HCT116 (cell line): ENCODE data around the gene MRPL21. TPM values are rescaled to one million over a fixed set of nuclear protein-coding genes. Genes with fewer than 3 reads are reported as not detected.

Experiments used
- ATAC-seq: fragments of 200-7000 bp; cut with Tn5 transposase; 2 replicates; pipeline ENCODE4 v1.9.1; 2020; ENCODE audit warnings: mild to moderate bottlenecking, moderate library complexity
- BruUV-seq: library from RNA; stranded (reverse); fragments of 400-500 nt; replicated peaks from 2 replicates; lab custom pipeline; 2021; lab: Mats Ljungman, UMichigan
- CTCF ChIA-PET: fragments of 300-600 bp; sonication (Branson Sonifier 250); formaldehyde crosslinking; loops from one replicate; lab custom pipeline; 2021; ENCODE audit warnings: antibody characterized with exemption; lab: Charles Lee
- POLR2A ChIA-PET: fragments of 300-600, 350-600 bp; sonication (Branson Sonifier 250); formaldehyde crosslinking; loops from one replicate; lab custom pipeline; 2021; ENCODE audit warnings: antibody characterized with exemption; lab: Charles Lee
- RAD21 ChIA-PET, 2 experiments: fragments of 300-600 bp; sonication (Branson Sonifier 250); formaldehyde crosslinking; loops; one replicate each; lab custom pipeline; 2023; ENCODE audit warnings: low total read pairs in 2 of 2; ENCODE audit not compliant: uncharacterized antibody in 2 of 2, unreplicated experiment in 2 of 2, low non-redundant PET in 1 of 2; lab: Charles Lee
- DNase-seq: peaks from one replicate; pipeline ENCODE4 v3.0.0-alpha.2; 2010; ENCODE audit warnings: low read depth, low spot score
- H2AFZ ChIP-seq: fragments of 200-600 bp; shearing (Covaris generic), sonication (generic); 2 replicates; pipeline ENCODE4 v1.6.1; 2017; ENCODE audit warnings: low read depth, mixed run types, mixed read lengths, antibody characterized with exemption, low read length; ENCODE audit not compliant: poor library complexity, severe bottlenecking
- H3K27ac ChIP-seq: 2 replicates; pipeline ENCODE4 v1.5.1; 2012; ENCODE audit warnings: low read depth, low read length
- H3K27me3 ChIP-seq: fragments of 200-600 bp; sonication (generic); 2 replicates; pipeline ENCODE4 v1.6.1; 2016; ENCODE audit warnings: mixed run types, low read length, mixed read lengths; ENCODE audit not compliant: insufficient read depth
- H3K36me3 ChIP-seq, 2 experiments: fragments of 200-500 bp in 1 of 2; fragments of 200-600 bp in 1 of 2; sonication (Bioruptor generic) in 1 of 2; sonication (generic) in 1 of 2; 2 replicates each; pipeline versions ENCODE4 v1.5.1 to v1.6.1; 2014 to 2016; ENCODE audit warnings: low read length in 2 of 2, inconsistent platforms in 1 of 2, mixed read lengths in 1 of 2, mixed run types in 1 of 2; ENCODE audit not compliant: insufficient read depth in 2 of 2, control insufficient read depth in 1 of 2
- H3K4me1 ChIP-seq, 2 experiments: fragments of 200-600 bp in 1 of 2; sonication (generic) in 1 of 2; 2 replicates each; pipeline versions ENCODE4 v1.5.1 to v1.6.1; 2012 to 2017; ENCODE audit warnings: low read length in 2 of 2, inconsistent platforms in 1 of 2, mild to moderate bottlenecking in 1 of 2, mixed read lengths in 1 of 2, mixed run types in 1 of 2, moderate library complexity in 1 of 2; ENCODE audit not compliant: insufficient read depth in 2 of 2, control insufficient read depth in 1 of 2
- H3K4me2 ChIP-seq: fragments of 200-600 bp; sonication (generic); 2 replicates; pipeline ENCODE4 v1.6.1; 2017; ENCODE audit warnings: mixed run types, low read length, mixed read lengths
- H3K4me3 ChIP-seq, 2 experiments: fragments of 200-600 bp in 1 of 2; sonication (generic) in 1 of 2; replicated peaks in 1 of 2; 2 replicates each; pipeline ENCODE4 v1.5.1; 2011 to 2016; ENCODE audit warnings: low read length in 2 of 2, control low read depth in 1 of 2, low read depth in 1 of 2, mild to moderate bottlenecking in 1 of 2, mixed read lengths in 1 of 2, mixed run types in 1 of 2
- H3K79me2 ChIP-seq: fragments of 200-600 bp; sonication (generic); 2 replicates; pipeline ENCODE4 v1.6.1; 2017; ENCODE audit warnings: mild to moderate bottlenecking, mixed run types, low read length, moderate library complexity, mixed read lengths; ENCODE audit not compliant: insufficient read depth
- H3K9ac ChIP-seq: fragments of 200-600 bp; sonication (generic); 2 replicates; pipeline ENCODE4 v1.6.1; 2016; ENCODE audit warnings: low read length, mixed read lengths
- H3K9me2 ChIP-seq: fragments of 200-600 bp; sonication (generic), shearing (Covaris generic); 2 replicates; pipeline ENCODE4 v1.6.1; 2017; ENCODE audit warnings: mixed run types, mild to moderate bottlenecking, moderate library complexity; ENCODE audit not compliant: insufficient read depth
- H3K9me3 ChIP-seq, 2 experiments: fragments of 200-500 bp in 1 of 2; fragments of 200-600 bp in 1 of 2; sonication (Bioruptor generic) in 1 of 2; sonication (generic) in 1 of 2; 2 replicates each; pipeline ENCODE4 v1.6.1; 2014 to 2017; ENCODE audit warnings: low read length in 2 of 2, mixed read lengths in 2 of 2, inconsistent platforms in 1 of 2, low read depth in 1 of 2, mild to moderate bottlenecking in 1 of 2, mixed run types in 1 of 2, moderate library complexity in 1 of 2; ENCODE audit not compliant: control insufficient read depth in 1 of 2, insufficient read depth in 1 of 2
- H4K20me1 ChIP-seq: fragments of 200-600 bp; sonication (generic), shearing (Covaris generic); 2 replicates; pipeline ENCODE4 v1.6.1; 2017; ENCODE audit warnings: mixed run types, mild to moderate bottlenecking, moderate library complexity; ENCODE audit not compliant: insufficient read depth
- CBX3 ChIP-seq: IDR thresholded peaks from 2 replicates; pipeline ENCODE4 v1.6.1; 2012; ENCODE audit warnings: low read depth
- ELF1 ChIP-seq: IDR thresholded peaks from 2 replicates; pipeline ENCODE4 v1.6.1; 2012; ENCODE audit warnings: low read depth, borderline replicate concordance
- EZH2 ChIP-seq: fragments of 200-600 bp; sonication (generic); IDR thresholded peaks from 2 replicates; pipeline ENCODE4 v1.6.1; 2017; ENCODE audit warnings: antibody characterized with exemption, mixed run types
- EZH2phosphoT487 ChIP-seq: fragments of 200-600 bp; IDR thresholded peaks from 2 replicates; pipeline ENCODE4 v1.6.1; 2018; ENCODE audit warnings: antibody characterized with exemption, borderline replicate concordance
- JUND ChIP-seq: IDR thresholded peaks from 2 replicates; pipeline ENCODE4 v1.6.1; 2012
- MAX ChIP-seq: IDR thresholded peaks from 2 replicates; pipeline ENCODE4 v1.6.1; 2012
- RAD21 ChIP-seq: IDR thresholded peaks from 2 replicates; pipeline ENCODE4 v1.6.1; 2012; ENCODE audit warnings: low read depth, mild to moderate bottlenecking
- intact Hi-C: fragments of 100-400 bp; cut with micrococcal nuclease; formaldehyde crosslinking; loops from 2 replicates; pipeline ENCODE4 v1.10.0; 2022
- total RNA-seq: library from RNA; stranded (reverse); gene quantifications from one replicate; pipeline ENCODE4 v1.2.1, GENCODE V29; 2021; ENCODE audit not compliant: unreplicated experiment
- TF ChIP-seq, protein P1 (sequence below), 3 experiments: fragments of 200-600 bp in 1 of 3; sonication (generic) in 1 of 3; IDR thresholded peaks in 2 of 3; conservative IDR thresholded peaks in 1 of 3; 2 replicates each; pipeline ENCODE4 v1.5.1; 2012 to 2017; ENCODE audit warnings: low read depth in 2 of 3, low read length in 2 of 3, antibody characterized with exemption in 1 of 3, borderline replicate concordance in 1 of 3, control low read depth in 1 of 3, mild to moderate bottlenecking in 1 of 3, mixed read lengths in 1 of 3, mixed run types in 1 of 3, moderate library complexity in 1 of 3; ENCODE audit not compliant: insufficient read depth in 1 of 3

Gene MRPL21
- total RNA-seq, 1 experiment from 2014 or later, result 90.2 TPM

GRCh38 chr11:68950270-68950669, 46.6 kb upstream of the MRPL21 start:
- Histone ChIP-seq H3K4me2 (no peak overlapping the region), H3K79me2 (no peaks in the 10 kb centered on the region), H3K9me2 (no peaks in the 10 kb centered on the region), H3K27me3 (no peaks in the 10 kb centered on the region), H3K9me3 (no peaks in the 10 kb centered on the region), H3K4me3 (no peak overlapping the region), H4K20me1 (no peaks in the 10 kb centered on the region), H3K36me3 (no peaks in the 10 kb centered on the region), H3K27ac (no peak overlapping the region), H2AFZ (no peak overlapping the region), H3K4me1 (no peaks in the 10 kb centered on the region), H3K9ac (no peak overlapping the region)
- intact Hi-C loops, result loop anchor here (2.0 to 10.0 kb wide), 2 partner anchors 95 to 317 kb away; partner anchors contain the start of gene TPCN2
- ATAC-seq (peak; percentile 90), DNase-seq (peak; percentile 15)
- TF ChIP-seq, protein P1, sequence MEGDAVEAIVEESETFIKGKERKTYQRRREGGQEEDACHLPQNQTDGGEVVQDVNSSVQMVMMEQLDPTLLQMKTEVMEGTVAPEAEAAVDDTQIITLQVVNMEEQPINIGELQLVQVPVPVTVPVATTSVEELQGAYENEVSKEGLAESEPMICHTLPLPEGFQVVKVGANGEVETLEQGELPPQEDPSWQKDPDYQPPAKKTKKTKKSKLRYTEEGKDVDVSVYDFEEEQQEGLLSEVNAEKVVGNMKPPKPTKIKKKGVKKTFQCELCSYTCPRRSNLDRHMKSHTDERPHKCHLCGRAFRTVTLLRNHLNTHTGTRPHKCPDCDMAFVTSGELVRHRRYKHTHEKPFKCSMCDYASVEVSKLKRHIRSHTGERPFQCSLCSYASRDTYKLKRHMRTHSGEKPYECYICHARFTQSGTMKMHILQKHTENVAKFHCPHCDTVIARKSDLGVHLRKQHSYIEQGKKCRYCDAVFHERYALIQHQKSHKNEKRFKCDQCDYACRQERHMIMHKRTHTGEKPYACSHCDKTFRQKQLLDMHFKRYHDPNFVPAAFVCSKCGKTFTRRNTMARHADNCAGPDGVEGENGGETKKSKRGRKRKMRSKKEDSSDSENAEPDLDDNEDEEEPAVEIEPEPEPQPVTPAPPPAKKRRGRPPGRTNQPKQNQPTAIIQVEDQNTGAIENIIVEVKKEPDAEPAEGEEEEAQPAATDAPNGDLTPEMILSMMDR (IDR thresholded peaks at IDR 0.05 in 2 of 3, conservative IDR thresholded peaks at IDR 0.05 in 1 of 3; ENCODE audit: borderline replicate concordance in 1 of 3, insufficient read depth in 1 of 3, low read depth in 2 of 3, low read length in 2 of 3), result peak; percentile 17 to 52 (median 52); a peak in 5 of 6 replicates
- peak; percentile 26; the same call in 1 of the 2 replicates for TF ChIP-seq RAD21
- TF ChIP-seq CBX3, result no peak
- no peak for TF ChIP-seq JUND
- TF ChIP-seq ELF1, result no peak
- TF ChIP-seq EZH2phosphoT487, result no peak
- no TSS peak for BruUV-seq
- POLR2A ChIA-PET, result no interaction called here
- RAD21 ChIA-PET, result no interaction called here
- CTCF ChIA-PET, result interaction anchor here (1.1 to 1.3 kb wide), 2 partner anchors 94 to 317 kb away, joined by 4 to 8 read pairs; no protein-coding TSS in a partner anchor

GRCh38 chr11:68948935-68949334, 45.3 kb upstream of the MRPL21 start:
- ChIA-PET CTCF (no interaction called here), POLR2A (no interaction called here), RAD21 (no interaction called here)
- no peaks in the 10 kb centered on the region for H3K9me2 ChIP-seq
- H3K4me2 ChIP-seq, result no peak overlapping the region
- H3K9me3 ChIP-seq, result no peaks in the 10 kb centered on the region
- DNase-seq (no peak), ATAC-seq (no peak)
- H3K27me3 ChIP-seq, result no peaks in the 10 kb centered on the region
- intact Hi-C loops, result no loop called here
- H3K36me3 ChIP-seq, result no peaks in the 10 kb centered on the region
- no peak overlapping the region for H3K9ac ChIP-seq
- H3K4me1 ChIP-seq, result no peaks in the 10 kb centered on the region
- H4K20me1 ChIP-seq, result no peaks in the 10 kb centered on the region
- no peak overlapping the region for H3K27ac ChIP-seq
- no peak overlapping the region for H2AFZ ChIP-seq
- TF ChIP-seq MAX (no peak), EZH2 (no peak)
- H3K4me3 ChIP-seq, result no peak overlapping the region
- no TSS peak for BruUV-seq
- no peaks in the 10 kb centered on the region for H3K79me2 ChIP-seq
